ENCODE results near the gene MBNL2.

- TF ChIP-seq CTCF (IDR thresholded peaks at IDR 0.05; ENCODE audit: insufficient read depth, low read length, poor library complexity, severe bottlenecking) (no peak), EZH2phosphoT487 (conservative IDR thresholded peaks at IDR 0.05; ENCODE audit: low read length) (no peak)
Observed at GRCh38 chr13:97339019-97339987, 117.2 kb downstream of the MBNL2 start.
